Large intestine (tissue), 3 donors: ENCODE measurements around the gene XBP1. TPM values are rescaled to one million over a fixed set of nuclear protein-coding genes. Genes with fewer than 3 reads are reported as not detected.
A peak's percentile ranks its signal among the peaks of the same experiment; 100 is the strongest.
"Not testable (repeated sequence)": the region's sequence is repeated elsewhere in the genome, so short reads cannot be mapped to it uniquely, and the experiment has no call there.

ENCODE experiments used
- DNase-seq, 2 donors: peaks; one replicate each; pipeline versions ENCODE4 v3.0.0 to v3.0.0-alpha.2; 2013
- H3K27ac ChIP-seq: one replicate; pipeline ENCODE4 v1.5.1; 2013; ENCODE audit warnings: low read length
- H3K27me3 ChIP-seq: 2 replicates; pipeline ENCODE4 v1.6.1; 2013; ENCODE audit warnings: low read length; ENCODE audit not compliant: control insufficient read depth, insufficient read depth
- H3K36me3 ChIP-seq: 2 replicates; pipeline ENCODE4 v1.6.1; 2013; ENCODE audit warnings: low read length; ENCODE audit not compliant: control insufficient read depth, insufficient read depth
- H3K4me1 ChIP-seq: one replicate; pipeline ENCODE4 v1.6.1; 2013; ENCODE audit warnings: low read length; ENCODE audit not compliant: control insufficient read depth, insufficient read depth
- H3K4me3 ChIP-seq: one replicate; pipeline ENCODE4 v1.5.1; 2013; ENCODE audit warnings: low read length
- H3K9me3 ChIP-seq: one replicate; pipeline ENCODE4 v1.6.1; 2013; ENCODE audit warnings: mild to moderate bottlenecking, low read depth, low read length, moderate library complexity; ENCODE audit not compliant: control insufficient read depth
- WGBS: methylation state at CpG from one replicate; pipeline ENCODE4 v1.1.5; 2013; ENCODE audit warnings: low lambda C conversion rate; ENCODE audit not compliant: insufficient coverage; 5-methylcytosine and 5-hydroxymethylcytosine counted together
- polyA plus RNA-seq: library from polyadenylated mRNA; unstranded; fragments of 120-200 nt; gene quantifications from one replicate; pipeline ENCODE4 v1.2.1, GENCODE V29; 2013

Gene XBP1
- polyA plus RNA-seq, 1 donor: 235 TPM

GRCh38 chr22:28833276-28833923, 33.0 kb upstream of the XBP1 start:
- Histone ChIP-seq H3K27ac (no peak overlapping the region), H3K36me3 (no peaks in the 10 kb centered on the region), H3K9me3 (no peaks in the 10 kb centered on the region), H3K27me3 (no peaks in the 10 kb centered on the region), H3K4me3 (no peak overlapping the region), H3K4me1 (peaks cover 14% of the 10 kb centered on the region)
- WGBS: 100% methylated on average over 2 of the region's 3 CpGs
- DNase-seq: no peak

GRCh38 chr22:28832731-28833130, 32.4 kb upstream of the XBP1 start:
- no peak for DNase-seq
- no peaks in the 10 kb centered on the region for H3K27me3 ChIP-seq
- H3K4me3 ChIP-seq: no peak overlapping the region
- WGBS: no CpG with 5 or more reads among the region's 1 CpG
- no peaks in the 10 kb centered on the region for H3K9me3 ChIP-seq
- peaks cover 14% of the 10 kb centered on the region for H3K4me1 ChIP-seq
- H3K36me3 ChIP-seq: no peaks in the 10 kb centered on the region
- no peak overlapping the region for H3K27ac ChIP-seq

- Histone ChIP-seq H3K27ac (no peak overlapping the region), H3K36me3 (no peaks in the 10 kb centered on the region)
- WGBS: no CpG with 5 or more reads among the region's 7 CpGs
These were observed 31.0 kb upstream of the XBP1 start for GRCh38 chr22:28831140-28832072.

GRCh38 chr22:28830441-28830840, 30.1 kb upstream of the XBP1 start:
- no peak for DNase-seq
- H3K4me1 ChIP-seq: peaks cover 10% of the 10 kb centered on the region
- no peaks in the 10 kb centered on the region for H3K27me3 ChIP-seq
- no peaks in the 10 kb centered on the region for H3K9me3 ChIP-seq
- peak overlapping the region; percentile 55 for H3K27ac ChIP-seq
- no peaks in the 10 kb centered on the region for H3K36me3 ChIP-seq
- H3K4me3 ChIP-seq: no peak overlapping the region
- WGBS: no CpG with 5 or more reads among the region's 3 CpGs

More at GRCh38 chr22:28831140-28832072, 31.0 kb upstream of the XBP1 start:
- no peaks in the 10 kb centered on the region for H3K9me3 ChIP-seq
- no peak overlapping the region for H3K4me3 ChIP-seq
- H3K4me1 ChIP-seq: peaks cover 14% of the 10 kb centered on the region
- DNase-seq: no peak
- no peaks in the 10 kb centered on the region for H3K27me3 ChIP-seq

- no peaks in the 10 kb centered on the region for H3K36me3 ChIP-seq
- H3K4me3 ChIP-seq: no peak overlapping the region
- WGBS: 50% methylated on average over 2 of the region's 12 CpGs
- H3K9me3 ChIP-seq: no peaks in the 10 kb centered on the region
- peak; percentile 70 to 74 for DNase-seq
- no peaks in the 10 kb centered on the region for H3K27me3 ChIP-seq
- peak overlapping the region; percentile 55 for H3K27ac ChIP-seq
- peaks cover 10% of the 10 kb centered on the region for H3K4me1 ChIP-seq
These were observed 29.2 kb upstream of the XBP1 start for GRCh38 chr22:28829358-28830181.

GRCh38 chr22:28826921-28827320, 26.6 kb upstream of the XBP1 start:
- WGBS: 100% methylated on average over 3 of the region's 7 CpGs
- no peak for DNase-seq
- no peaks in the 10 kb centered on the region for H3K27me3 ChIP-seq
- peaks cover 13% of the 10 kb centered on the region for H3K4me1 ChIP-seq
- no peak overlapping the region for H3K27ac ChIP-seq
- H3K9me3 ChIP-seq: no peaks in the 10 kb centered on the region
- H3K4me3 ChIP-seq: no peak overlapping the region
- H3K36me3 ChIP-seq: no peaks in the 10 kb centered on the region

GRCh38 chr22:28826430-28826829, 26.1 kb upstream of the XBP1 start:
- H3K9me3 ChIP-seq, H3K36me3 ChIP-seq, DNase-seq, H3K27me3 ChIP-seq, H3K4me3 ChIP-seq, H3K27ac ChIP-seq: not testable (repeated sequence)
- H3K4me1 ChIP-seq: peaks cover 13% of the 10 kb centered on the region
- no CpG with 5 or more reads among the region's 4 CpGs for WGBS

- not testable (repeated sequence) for DNase-seq, H3K27ac ChIP-seq, H3K4me3 ChIP-seq, H3K9me3 ChIP-seq, H3K27me3 ChIP-seq, H3K36me3 ChIP-seq
- H3K4me1 ChIP-seq: peaks cover 10% of the 10 kb centered on the region
- no CpG with 5 or more reads among the region's 9 CpGs for WGBS
These were observed 24.1 kb upstream of the XBP1 start for GRCh38 chr22:28824455-28824854.

- Histone ChIP-seq H3K27me3 (no peaks in the 10 kb centered on the region), H3K36me3 (no peaks in the 10 kb centered on the region), H3K4me1 (peaks cover 24% of the 10 kb centered on the region), H3K27ac (peak overlapping the region; percentile 32), H3K9me3 (no peaks in the 10 kb centered on the region), H3K4me3 (no peak overlapping the region)
- peak in 1 of 2 donors; percentile 69 for DNase-seq
- 72% methylated on average over 3 of the region's 4 CpGs for WGBS
These were observed 22.7 kb upstream of the XBP1 start for GRCh38 chr22:28822930-28823551.

GRCh38 chr22:28821452-28821851, 21.1 kb upstream of the XBP1 start:
- peaks cover 29% of the 10 kb centered on the region for H3K4me1 ChIP-seq
- no peaks in the 10 kb centered on the region for H3K9me3 ChIP-seq
- no peak overlapping the region for H3K4me3 ChIP-seq
- WGBS: 60% methylated on average over 1 of the region's 1 CpG
- no peak for DNase-seq
- no peaks in the 10 kb centered on the region for H3K27me3 ChIP-seq
- H3K27ac ChIP-seq: no peak overlapping the region
- no peaks in the 10 kb centered on the region for H3K36me3 ChIP-seq
